ENCODE data around the gene ATM.

GRCh38 chr11:108222574-108223347 is at the start of gene ATM, which contains the start of gene NPAT:
- TF ChIP-seq CTCF (tag by site-specific recombination; IDR thresholded peaks at IDR 0.05) = peak; percentile 95
- no peak for TF ChIP-seq ZBTB1 (tag by site-specific recombination; IDR thresholded peaks at IDR 0.05)
- no peak for TF ChIP-seq ZNF530 (tag by site-specific recombination; IDR thresholded peaks at IDR 0.05; ENCODE audit: low read depth)
- peak; percentile 43; the same call in 1 of the 2 replicates for TF ChIP-seq ZNF660 (tag by site-specific recombination; IDR thresholded peaks at IDR 0.05)
- TF ChIP-seq ZNF292 (tag by site-specific recombination; IDR thresholded peaks at IDR 0.05; ENCODE audit: borderline replicate concordance, low read depth) = no peak
- TF ChIP-seq ZNF600 (tag by site-specific recombination; IDR thresholded peaks at IDR 0.05) = peak; percentile 92
